Fibroblast of the aortic adventitia (primary cell): Measurements from ENCODE around the gene SKOR1. TPM values are rescaled to one million over a fixed set of nuclear protein-coding genes. Genes with fewer than 3 reads are reported as not detected.

Experiments
- DNase-seq: peaks from one replicate; pipeline ENCODE4 v3.0.0-alpha.2; 2010; ENCODE audit warnings: low read depth
- H3K4me3 ChIP-seq: 2 replicates; pipeline ENCODE4 v1.5.1; 2011; ENCODE audit warnings: low read depth, mild to moderate bottlenecking, control low read depth, low read length, moderate library complexity
- small RNA-seq: library from RNA; depleted of rRNA; stranded (forward); fragments of <200 nt; gene quantifications from one replicate; pipeline ENCODE3, GENCODE V24; 2012
- total RNA-seq: library from RNA; depleted of rRNA; stranded (reverse); fragments of >200 nt; gene quantifications from 2 replicates; pipeline ENCODE4 v1.2.3, GENCODE V29; 2012; ENCODE audit warnings: low replicate concordance
- TF ChIP-seq, protein P1 (sequence below): IDR thresholded peaks from 2 replicates; pipeline ENCODE4 v1.5.1; 2011; ENCODE audit warnings: mild to moderate bottlenecking, low read length, control low read depth, inconsistent platforms; ENCODE audit not compliant: insufficient read depth

SKOR1 gene
- total RNA-seq, 1 donor = 0.09 TPM

GRCh38 chr15:67880651-67881182 is 55.4 kb downstream of the SKOR1 start:
- TF ChIP-seq, protein P1, sequence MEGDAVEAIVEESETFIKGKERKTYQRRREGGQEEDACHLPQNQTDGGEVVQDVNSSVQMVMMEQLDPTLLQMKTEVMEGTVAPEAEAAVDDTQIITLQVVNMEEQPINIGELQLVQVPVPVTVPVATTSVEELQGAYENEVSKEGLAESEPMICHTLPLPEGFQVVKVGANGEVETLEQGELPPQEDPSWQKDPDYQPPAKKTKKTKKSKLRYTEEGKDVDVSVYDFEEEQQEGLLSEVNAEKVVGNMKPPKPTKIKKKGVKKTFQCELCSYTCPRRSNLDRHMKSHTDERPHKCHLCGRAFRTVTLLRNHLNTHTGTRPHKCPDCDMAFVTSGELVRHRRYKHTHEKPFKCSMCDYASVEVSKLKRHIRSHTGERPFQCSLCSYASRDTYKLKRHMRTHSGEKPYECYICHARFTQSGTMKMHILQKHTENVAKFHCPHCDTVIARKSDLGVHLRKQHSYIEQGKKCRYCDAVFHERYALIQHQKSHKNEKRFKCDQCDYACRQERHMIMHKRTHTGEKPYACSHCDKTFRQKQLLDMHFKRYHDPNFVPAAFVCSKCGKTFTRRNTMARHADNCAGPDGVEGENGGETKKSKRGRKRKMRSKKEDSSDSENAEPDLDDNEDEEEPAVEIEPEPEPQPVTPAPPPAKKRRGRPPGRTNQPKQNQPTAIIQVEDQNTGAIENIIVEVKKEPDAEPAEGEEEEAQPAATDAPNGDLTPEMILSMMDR = no peak
- DNase-seq = peak; percentile 39

GRCh38 chr15:67882487-67883233 is 57.4 kb downstream of the SKOR1 start:
- H3K4me3 ChIP-seq = no peak overlapping the region
- no peak for DNase-seq
- TF ChIP-seq, protein P1 = no peak

More at GRCh38 chr15:67880651-67881182, 55.4 kb downstream of the SKOR1 start:
- H3K4me3 ChIP-seq = no peak overlapping the region

DNA sequence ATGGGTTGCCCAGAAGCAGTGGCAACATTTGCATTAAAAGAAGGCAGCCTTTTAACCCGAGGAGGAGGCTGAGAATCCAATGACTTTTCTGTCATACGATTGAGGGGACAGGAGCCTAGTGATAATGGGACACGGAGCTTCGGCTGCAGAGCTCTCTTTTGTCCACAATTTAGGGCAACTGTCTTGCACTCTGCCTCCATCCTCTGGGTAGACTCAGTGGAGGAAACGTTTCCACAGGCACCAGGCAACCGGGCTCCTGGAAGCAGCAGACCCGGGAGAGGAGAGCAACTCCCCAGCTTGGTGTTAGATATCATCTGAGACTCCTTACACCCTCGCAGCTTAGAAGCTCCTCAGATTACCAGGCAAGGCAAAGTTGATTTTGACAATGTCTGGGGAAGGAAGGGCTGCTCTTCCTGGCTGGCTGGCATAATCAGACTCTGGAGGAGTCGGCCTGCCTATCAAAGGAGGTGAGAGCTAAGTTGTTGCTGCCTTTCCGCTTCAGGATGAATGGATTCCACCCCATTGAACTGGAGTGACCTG is 58.0 kb downstream of the SKOR1 start:
- TF ChIP-seq, protein P1 = no peak
- DNase-seq = no peak
- H3K4me3 ChIP-seq = no peak overlapping the region

DNA sequence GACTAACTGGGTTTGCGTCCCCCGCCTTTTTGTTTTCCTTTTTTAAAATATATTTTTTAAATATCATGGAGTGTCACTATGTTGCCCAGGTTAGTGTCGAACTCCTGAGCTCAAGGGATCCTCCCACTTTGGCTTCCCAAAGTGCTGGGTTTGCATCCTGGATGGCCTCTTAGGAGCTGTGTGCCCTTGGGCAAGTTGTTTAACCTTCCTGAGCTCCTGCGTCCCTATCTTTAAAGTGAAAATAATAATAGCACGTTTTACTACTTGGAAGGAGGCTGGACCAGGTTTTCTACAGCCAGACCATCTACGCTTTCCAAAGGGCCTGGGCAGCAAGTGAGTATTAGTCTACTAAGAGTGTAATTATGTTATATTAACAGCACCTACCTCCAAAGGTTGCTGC is 58.7 kb downstream of the SKOR1 start:
- TF ChIP-seq, protein P1 = no peak
- no peak overlapping the region for H3K4me3 ChIP-seq
- DNase-seq = no peak

Small RNAs within 50 kb of the gene (small RNA-seq; reads per million reads assigned to genes)
- gene RNU6-1 = 2.7 reads per million, percentile 78 among the genes with 10 or more reads in this experiment

Other genes with a start within 250 kb of the SKOR1 start
- gene RNU6-1, start 14.5 kb downstream of the SKOR1 start, total RNA-seq = not detected in 2 replicates
- gene PIAS1, start 228.8 kb downstream of the SKOR1 start, total RNA-seq = 39.0 and 58.1 TPM in 2 replicates